SJSA1 (cell line): Measurements from ENCODE around the gene ZNF432. TPM values are rescaled to one million over a fixed set of nuclear protein-coding genes. Genes with fewer than 3 reads are reported as not detected.
A peak's percentile ranks its signal among the peaks of the same experiment; 100 is the strongest.
"Not testable (repeated sequence)": the region's sequence is repeated elsewhere in the genome, so short reads cannot be mapped to it uniquely, and the experiment has no call there.

ENCODE experiments used
- DNase-seq, 2 experiments: peaks; one replicate each; pipeline ENCODE4 v3.0.0-alpha.2; 2015 to 2020; ENCODE audit warnings: low spot score in 2 of 2, low read depth in 1 of 2
- H3K27ac ChIP-seq: fragments of 250-450 bp; sonication (Bioruptor Pico); 2 replicates; pipeline ENCODE4 v1.5.1; 2020; ENCODE audit warnings: mild to moderate bottlenecking, moderate library complexity
- H3K27me3 ChIP-seq: fragments of 250-450 bp; sonication (Bioruptor Pico); replicated peaks from 2 replicates; pipeline ENCODE4 v1.5.1; 2020; ENCODE audit warnings: mild to moderate bottlenecking, moderate library complexity
- H3K36me3 ChIP-seq: fragments of 250-450 bp; sonication (Bioruptor Pico); 2 replicates; pipeline ENCODE4 v1.5.1; 2020; ENCODE audit warnings: mild to moderate bottlenecking
- H3K4me1 ChIP-seq: fragments of 250-450 bp; sonication (Bioruptor Pico); replicated peaks from 2 replicates; pipeline ENCODE4 v1.6.1; 2021; ENCODE audit warnings: mild to moderate bottlenecking
- H3K4me3 ChIP-seq: fragments of 250-450 bp; sonication (Bioruptor Pico); 2 replicates; pipeline ENCODE4 v1.5.1; 2020; ENCODE audit warnings: mild to moderate bottlenecking
- H3K9me3 ChIP-seq: fragments of 250-450 bp; sonication (Bioruptor Pico); replicated peaks from 2 replicates; pipeline ENCODE4 v1.5.1; 2020; ENCODE audit warnings: mild to moderate bottlenecking
- total RNA-seq: library from RNA; depleted of rRNA; stranded (reverse); fragments of >200 nt; shearing (Covaris generic); gene quantifications from 2 replicates; pipeline ENCODE4 v1.2.3, GENCODE V29; 2014; rRNA removed

The ZNF432 gene
- total RNA-seq = 4.8 and 5.1 TPM in 2 replicates

- Histone ChIP-seq H3K27ac (peak within 1 kb of the TSS; percentile 78), H3K36me3 (peaks cover 22% of the 10 kb centered on the region), H3K4me1 (no peaks in the 10 kb centered on the region; the same call in 1 of the 2 replicates), H3K4me3 (peak within 1 kb of the TSS; percentile 52), H3K27me3 (no peaks in the 10 kb centered on the region), H3K9me3 (no peaks in the 10 kb centered on the region)
- peak; percentile 89 to 94 for DNase-seq
These were observed at the start of gene ZNF432 for GRCh38 chr19:52048555-52049501. TSS of gene ZNF432 (minus strand) at chr19:52048838. CDS start at chr19:52046868, 1,970 bp downstream.

GRCh38 chr19:52096416-52096815 is 47.8 kb upstream of the ZNF432 start:
- Histone ChIP-seq H3K9me3 (peaks cover 29% of the 10 kb centered on the region), H3K36me3 (peaks cover 34% of the 10 kb centered on the region)
- DNase-seq, H3K27ac ChIP-seq, H3K4me3 ChIP-seq, H3K4me1 ChIP-seq, H3K27me3 ChIP-seq: not testable (repeated sequence)

- peaks cover 32% of the 10 kb centered on the region for H3K9me3 ChIP-seq
- peaks cover 3% of the 10 kb centered on the region; the same call in 1 of the 2 replicates for H3K4me1 ChIP-seq
- H3K4me3 ChIP-seq = peak within 1 kb of the TSS; percentile 76
- H3K36me3 ChIP-seq = peaks cover 35% of the 10 kb centered on the region
- H3K27ac ChIP-seq = peak within 1 kb of the TSS; percentile 61
- H3K27me3 ChIP-seq = no peaks in the 10 kb centered on the region
- DNase-seq = peak; percentile 80 to 95
These were observed 46.8 kb upstream of the ZNF432 start, which contains the start of gene ZNF841 for GRCh38 chr19:52095172-52096014. TSS of gene ZNF841 (minus strand) at chr19:52095765. CDS start at chr19:52084801, 10,964 bp downstream.

- Histone ChIP-seq H3K4me3 (peak overlapping the region; percentile 76), H3K9me3 (peaks cover 28% of the 10 kb centered on the region), H3K27me3 (no peaks in the 10 kb centered on the region), H3K4me1 (peaks cover 3% of the 10 kb centered on the region; the same call in 1 of the 2 replicates), H3K36me3 (peaks cover 43% of the 10 kb centered on the region), H3K27ac (no peak overlapping the region)
- DNase-seq = peak in 1 of 2 experiments; percentile 1
These were observed 46.0 kb upstream of the ZNF432 start for GRCh38 chr19:52094526-52095130.

- Histone ChIP-seq H3K27me3 (no peaks in the 10 kb centered on the region), H3K36me3 (peaks cover 80% of the 10 kb centered on the region), H3K9me3 (peaks cover 30% of the 10 kb centered on the region), H3K4me3 (no peak overlapping the region), H3K27ac (no peak overlapping the region), H3K4me1 (no peaks in the 10 kb centered on the region)
- DNase-seq = no peak
These were observed 37.8 kb upstream of the ZNF432 start for GRCh38 chr19:52086481-52086880.

GRCh38 chr19:52070496-52070895 is 21.9 kb upstream of the ZNF432 start:
- peaks cover 32% of the 10 kb centered on the region for H3K9me3 ChIP-seq
- no peak for DNase-seq
- H3K4me1 ChIP-seq = no peaks in the 10 kb centered on the region
- H3K36me3 ChIP-seq = peaks cover 92% of the 10 kb centered on the region
- no peak overlapping the region for H3K4me3 ChIP-seq
- no peaks in the 10 kb centered on the region for H3K27me3 ChIP-seq
- no peak overlapping the region for H3K27ac ChIP-seq

- H3K27me3 ChIP-seq = no peaks in the 10 kb centered on the region
- H3K9me3 ChIP-seq = peaks cover 36% of the 10 kb centered on the region
- H3K36me3 ChIP-seq = peaks cover 92% of the 10 kb centered on the region
- no peak for DNase-seq
- no peaks in the 10 kb centered on the region for H3K4me1 ChIP-seq
- H3K4me3 ChIP-seq = no peak overlapping the region
- H3K27ac ChIP-seq = no peak overlapping the region
These were observed 21.0 kb upstream of the ZNF432 start for GRCh38 chr19:52069653-52070052.

GRCh38 chr19:52066258-52066863 is 17.7 kb upstream of the ZNF432 start:
- H3K27me3 ChIP-seq = no peaks in the 10 kb centered on the region
- H3K4me1 ChIP-seq = no peaks in the 10 kb centered on the region
- H3K9me3 ChIP-seq = peaks cover 40% of the 10 kb centered on the region
- no peak for DNase-seq
- no peak overlapping the region for H3K27ac ChIP-seq
- H3K4me3 ChIP-seq = no peak overlapping the region
- H3K36me3 ChIP-seq = peaks cover 74% of the 10 kb centered on the region

- Histone ChIP-seq H3K4me1 (no peaks in the 10 kb centered on the region), H3K36me3 (peaks cover 64% of the 10 kb centered on the region), H3K4me3 (no peak overlapping the region), H3K27ac (no peak overlapping the region), H3K27me3 (no peaks in the 10 kb centered on the region), H3K9me3 (peaks cover 40% of the 10 kb centered on the region)
- DNase-seq = no peak
These were observed 16.8 kb upstream of the ZNF432 start for GRCh38 chr19:52065399-52065798.

GRCh38 chr19:52056480-52056879 is 7.8 kb upstream of the ZNF432 start:
- H3K27me3 ChIP-seq, H3K9me3 ChIP-seq, H3K4me1 ChIP-seq, H3K27ac ChIP-seq, DNase-seq, H3K4me3 ChIP-seq, H3K36me3 ChIP-seq: not testable (repeated sequence)

- H3K27ac ChIP-seq, DNase-seq, H3K36me3 ChIP-seq, H3K4me3 ChIP-seq, H3K4me1 ChIP-seq, H3K27me3 ChIP-seq, H3K9me3 ChIP-seq: not testable (repeated sequence)
These were observed 3.1 kb upstream of the ZNF432 start for GRCh38 chr19:52051736-52052135.

GRCh38 chr19:52039169-52039568 is 9.5 kb downstream of the ZNF432 start:
- H3K27me3 ChIP-seq = no peaks in the 10 kb centered on the region
- H3K27ac ChIP-seq = no peak overlapping the region
- no peak for DNase-seq
- H3K4me1 ChIP-seq = no peaks in the 10 kb centered on the region
- no peak overlapping the region for H3K4me3 ChIP-seq
- peaks cover 17% of the 10 kb centered on the region for H3K9me3 ChIP-seq
- peaks cover 83% of the 10 kb centered on the region for H3K36me3 ChIP-seq
